Upper lobe of right lung (tissue), 1 donor: ENCODE results near the gene GULP1. TPM values are rescaled to one million over a fixed set of nuclear protein-coding genes. Genes with fewer than 3 reads are reported as not detected.

ENCODE experiments used
- ATAC-seq: fragments of 200-7000 bp; cut with Tn5 transposase; one replicate; pipeline ENCODE4 v1.9.1; 2020; ENCODE audit warnings: mild to moderate bottlenecking, moderate library complexity
- DNase-seq: peaks from one replicate; pipeline ENCODE4 v3.0.0-alpha.2; 2020
- H3K27ac ChIP-seq: fragments of 200-600 bp; one replicate; pipeline ENCODE4 v1.8.0; 2022
- H3K27me3 ChIP-seq: fragments of 200-600 bp; one replicate; pipeline ENCODE4 v1.8.0; 2022; ENCODE audit warnings: mild to moderate bottlenecking
- H3K36me3 ChIP-seq: fragments of 200-600 bp; one replicate; pipeline ENCODE4 v1.8.0; 2022
- H3K4me1 ChIP-seq: fragments of 200-600 bp; one replicate; pipeline ENCODE4 v1.8.0; 2022
- H3K4me3 ChIP-seq: fragments of 200-600 bp; one replicate; pipeline ENCODE4 v1.8.0; 2022; ENCODE audit warnings: mild to moderate bottlenecking
- H3K9me3 ChIP-seq: fragments of 200-600 bp; one replicate; pipeline ENCODE4 v1.8.0; 2022
- CTCF ChIP-seq: fragments of 200-600 bp; IDR thresholded peaks from one replicate; pipeline ENCODE4 v1.8.0; 2022; ENCODE audit warnings: antibody characterized with exemption
- intact Hi-C: fragments of 100-400 bp; cut with DNase I; formaldehyde crosslinking; loops from one replicate; pipeline ENCODE4 v1.11.0; 2022
- total RNA-seq: library from RNA; stranded (reverse); fragmentation: NEBNext Ultra II Directional; extraction: Animal tissue kit (Norgen Biotek cat#: 25700); gene quantifications from one replicate; pipeline ENCODE4 v1.2.1, GENCODE V29; 2021
- donor health status: DM: no; HTN: yes; CAD: no; lungs with severe emphysema.

The GULP1 gene
- total RNA-seq, 1 donor from 2014 or later: 30.6 TPM

DNA sequence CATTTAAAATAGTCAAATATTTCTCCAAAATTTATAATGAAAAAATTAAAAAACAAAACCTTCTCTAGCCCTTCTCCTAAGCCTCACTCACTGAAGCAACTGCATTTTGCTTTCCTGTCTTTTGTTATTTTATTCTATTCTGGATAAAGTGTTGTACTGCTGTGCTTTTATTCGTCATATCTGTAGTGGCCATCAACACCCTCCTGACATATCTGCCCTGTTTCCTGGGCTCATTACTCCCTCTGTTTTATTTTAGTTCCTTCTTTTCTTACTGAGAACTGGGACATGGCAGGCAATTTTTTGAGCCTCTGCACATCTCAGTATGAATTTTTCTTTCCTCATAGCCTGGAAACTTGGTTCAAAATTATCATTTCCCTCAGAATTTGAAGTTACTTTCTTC, 224.2 kb downstream of the GULP1 start:
- no peak for ATAC-seq
- no peak overlapping the region for H3K4me3 ChIP-seq
- no peak overlapping the region for H3K27ac ChIP-seq
- no peaks in the 10 kb centered on the region for H3K36me3 ChIP-seq
- no peaks in the 10 kb centered on the region for H3K9me3 ChIP-seq
- no peak for TF ChIP-seq CTCF
- intact Hi-C loops: loop anchor here (10.0 kb wide), 1 partner anchor 899 kb away; no protein-coding TSS in a partner anchor
- H3K27me3 ChIP-seq: no peaks in the 10 kb centered on the region
- H3K4me1 ChIP-seq: no peaks in the 10 kb centered on the region
- DNase-seq: no peak

DNA sequence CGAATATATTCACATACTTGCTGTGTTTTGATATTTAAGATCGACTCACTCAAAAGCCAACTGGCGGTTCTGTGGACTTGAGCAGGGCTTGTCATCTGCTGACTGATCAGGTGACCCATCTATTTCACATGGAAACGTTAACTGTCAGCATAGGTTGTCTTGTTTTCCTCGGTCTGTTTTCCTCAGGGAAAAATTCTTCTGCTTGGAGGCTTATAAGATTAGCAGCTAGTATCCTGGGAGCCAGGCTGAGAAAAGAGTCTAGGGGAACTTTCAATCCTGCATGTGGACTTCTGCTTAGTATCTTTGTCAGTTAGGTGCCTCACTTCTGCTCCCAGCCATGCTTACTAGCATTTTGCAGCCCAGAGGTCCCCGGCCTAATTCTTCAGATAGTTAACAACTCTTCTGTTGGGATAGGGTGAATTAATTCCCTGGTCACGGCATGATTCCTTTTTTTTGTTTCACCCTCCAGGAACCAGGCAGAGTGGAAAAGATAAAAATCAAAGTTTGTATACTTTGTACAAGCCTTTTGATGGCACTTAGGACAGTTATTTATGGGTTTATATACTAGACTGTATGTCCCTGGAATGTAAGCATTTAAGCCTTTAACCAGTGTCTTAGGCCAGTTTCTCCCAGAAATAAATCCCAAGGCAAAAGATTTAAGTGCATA, 226.0 kb downstream of the GULP1 start:
- DNase-seq (no peak), ATAC-seq (no peak)
- Histone ChIP-seq H3K9me3 (no peaks in the 10 kb centered on the region), H3K36me3 (no peaks in the 10 kb centered on the region), H3K27me3 (no peaks in the 10 kb centered on the region), H3K4me3 (no peak overlapping the region), H3K4me1 (no peaks in the 10 kb centered on the region), H3K27ac (no peak overlapping the region)
- TF ChIP-seq CTCF: no peak
- intact Hi-C loops: loop anchor here (10.0 kb wide), 1 partner anchor 897 kb away; no protein-coding TSS in a partner anchor

GRCh38 chr2:188518381-188518780, 226.7 kb downstream of the GULP1 start:
- intact Hi-C loops: loop anchor here (10.0 kb wide), 1 partner anchor 896 kb away; no protein-coding TSS in a partner anchor
- no peak for ATAC-seq

DNA sequence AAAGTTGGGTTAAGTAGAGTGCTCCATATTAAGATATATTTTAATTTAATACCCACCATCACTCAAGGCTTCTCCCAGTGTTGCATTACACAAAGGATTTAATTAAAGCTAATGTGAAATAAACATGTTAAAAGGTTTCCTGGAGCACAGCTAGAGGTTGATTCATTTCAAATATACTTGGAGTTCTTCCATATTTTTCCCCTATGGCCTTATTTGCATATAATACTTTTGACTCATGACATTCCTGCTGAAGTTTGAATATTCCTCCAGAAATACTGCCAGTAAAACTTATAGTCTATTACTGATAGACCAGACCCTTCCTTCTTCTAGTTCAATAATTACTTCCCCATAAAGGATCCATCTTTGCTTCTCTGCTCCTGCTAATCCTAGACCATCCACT, 227.5 kb downstream of the GULP1 start:
- H3K27me3 ChIP-seq: no peaks in the 10 kb centered on the region
- no peaks in the 10 kb centered on the region for H3K9me3 ChIP-seq
- H3K36me3 ChIP-seq: no peaks in the 10 kb centered on the region
- TF ChIP-seq CTCF: no peak
- ATAC-seq: no peak
- H3K4me1 ChIP-seq: no peaks in the 10 kb centered on the region
- H3K4me3 ChIP-seq: no peak overlapping the region
- no peak overlapping the region for H3K27ac ChIP-seq
- intact Hi-C loops: loop anchor here (10.0 kb wide), 1 partner anchor 896 kb away; no protein-coding TSS in a partner anchor
- DNase-seq: no peak

More at GRCh38 chr2:188518381-188518780, 226.7 kb downstream of the GULP1 start:
- Histone ChIP-seq H3K4me1 (no peaks in the 10 kb centered on the region), H3K36me3 (no peaks in the 10 kb centered on the region), H3K9me3 (no peaks in the 10 kb centered on the region), H3K27me3 (no peaks in the 10 kb centered on the region), H3K27ac (no peak overlapping the region), H3K4me3 (no peak overlapping the region)
- no peak for TF ChIP-seq CTCF
- DNase-seq: no peak

GRCh38 chr2:188522517-188522916, 230.8 kb downstream of the GULP1 start:
- no peak for TF ChIP-seq CTCF
- H3K36me3 ChIP-seq: no peaks in the 10 kb centered on the region
- DNase-seq (no peak), ATAC-seq (no peak)
- intact Hi-C loops: loop anchor here (10.0 kb wide), 1 partner anchor 452 kb away; the partner anchor contains the start of gene COL3A1
- no peaks in the 10 kb centered on the region for H3K9me3 ChIP-seq
- no peaks in the 10 kb centered on the region for H3K4me1 ChIP-seq
- H3K4me3 ChIP-seq: no peak overlapping the region
- no peaks in the 10 kb centered on the region for H3K27me3 ChIP-seq
- H3K27ac ChIP-seq: no peak overlapping the region
